ENCODE measurements around the gene SHFL.

DNA sequence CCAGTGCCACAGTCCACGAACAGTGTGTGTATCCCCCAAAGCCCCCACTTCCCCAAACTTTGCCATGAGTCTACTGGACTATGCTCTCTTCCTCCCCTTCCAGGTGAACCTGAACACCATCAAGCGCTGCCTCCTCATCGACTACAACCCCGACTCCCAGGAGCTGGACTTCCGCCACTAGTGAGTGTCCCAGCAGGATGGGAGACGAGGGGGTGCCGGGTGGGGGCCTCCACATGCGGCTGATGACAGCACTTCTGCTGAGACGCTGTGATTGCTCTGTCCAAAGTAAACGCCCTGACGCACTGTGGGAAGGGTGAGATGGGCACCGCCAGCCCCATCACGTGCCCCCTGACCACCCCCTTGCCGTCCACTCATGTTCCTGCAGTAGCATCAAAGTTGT, 23.4 kb downstream of the SHFL start:
- no peak for TF ChIP-seq POLR2A (IDR thresholded peaks at IDR 0.05)
- TF ChIP-seq, protein P1, sequence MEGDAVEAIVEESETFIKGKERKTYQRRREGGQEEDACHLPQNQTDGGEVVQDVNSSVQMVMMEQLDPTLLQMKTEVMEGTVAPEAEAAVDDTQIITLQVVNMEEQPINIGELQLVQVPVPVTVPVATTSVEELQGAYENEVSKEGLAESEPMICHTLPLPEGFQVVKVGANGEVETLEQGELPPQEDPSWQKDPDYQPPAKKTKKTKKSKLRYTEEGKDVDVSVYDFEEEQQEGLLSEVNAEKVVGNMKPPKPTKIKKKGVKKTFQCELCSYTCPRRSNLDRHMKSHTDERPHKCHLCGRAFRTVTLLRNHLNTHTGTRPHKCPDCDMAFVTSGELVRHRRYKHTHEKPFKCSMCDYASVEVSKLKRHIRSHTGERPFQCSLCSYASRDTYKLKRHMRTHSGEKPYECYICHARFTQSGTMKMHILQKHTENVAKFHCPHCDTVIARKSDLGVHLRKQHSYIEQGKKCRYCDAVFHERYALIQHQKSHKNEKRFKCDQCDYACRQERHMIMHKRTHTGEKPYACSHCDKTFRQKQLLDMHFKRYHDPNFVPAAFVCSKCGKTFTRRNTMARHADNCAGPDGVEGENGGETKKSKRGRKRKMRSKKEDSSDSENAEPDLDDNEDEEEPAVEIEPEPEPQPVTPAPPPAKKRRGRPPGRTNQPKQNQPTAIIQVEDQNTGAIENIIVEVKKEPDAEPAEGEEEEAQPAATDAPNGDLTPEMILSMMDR (IDR thresholded peaks at IDR 0.05 in 4 of 5, conservative IDR thresholded peaks at IDR 0.05 in 1 of 5) = no peak

All from gastrocnemius medialis (tissue), 4 donors.